Upper lobe of right lung (tissue), 1 donor: ENCODE data around the gene LRMDA. TPM values are rescaled to one million over a fixed set of nuclear protein-coding genes. Genes with fewer than 3 reads are reported as not detected.

Source experiments
- ATAC-seq: fragments of 200-7000 bp; cut with Tn5 transposase; one replicate; pipeline ENCODE4 v1.9.1; 2020; ENCODE audit warnings: mild to moderate bottlenecking, moderate library complexity
- DNase-seq: peaks from one replicate; pipeline ENCODE4 v3.0.0-alpha.2; 2020
- H3K27ac ChIP-seq: fragments of 200-600 bp; one replicate; pipeline ENCODE4 v1.8.0; 2022
- H3K27me3 ChIP-seq: fragments of 200-600 bp; one replicate; pipeline ENCODE4 v1.8.0; 2022; ENCODE audit warnings: mild to moderate bottlenecking
- H3K36me3 ChIP-seq: fragments of 200-600 bp; one replicate; pipeline ENCODE4 v1.8.0; 2022
- H3K4me1 ChIP-seq: fragments of 200-600 bp; one replicate; pipeline ENCODE4 v1.8.0; 2022
- H3K4me3 ChIP-seq: fragments of 200-600 bp; one replicate; pipeline ENCODE4 v1.8.0; 2022; ENCODE audit warnings: mild to moderate bottlenecking
- H3K9me3 ChIP-seq: fragments of 200-600 bp; one replicate; pipeline ENCODE4 v1.8.0; 2022
- intact Hi-C: fragments of 100-400 bp; cut with DNase I; formaldehyde crosslinking; loops from one replicate; pipeline ENCODE4 v1.11.0; 2022
- total RNA-seq: library from RNA; stranded (reverse); fragmentation: NEBNext Ultra II Directional; extraction: Animal tissue kit (Norgen Biotek cat#: 25700); gene quantifications from one replicate; pipeline ENCODE4 v1.2.1, GENCODE V29; 2021
- TF ChIP-seq, protein P1 (sequence below): fragments of 200-600 bp; IDR thresholded peaks from one replicate; pipeline ENCODE4 v1.8.0; 2022; ENCODE audit warnings: antibody characterized with exemption
- donor health status: DM: no; HTN: yes; CAD: no; lungs with severe emphysema.

LRMDA gene
- total RNA-seq, 1 donor from 2014 or later: 20.0 TPM

DNA sequence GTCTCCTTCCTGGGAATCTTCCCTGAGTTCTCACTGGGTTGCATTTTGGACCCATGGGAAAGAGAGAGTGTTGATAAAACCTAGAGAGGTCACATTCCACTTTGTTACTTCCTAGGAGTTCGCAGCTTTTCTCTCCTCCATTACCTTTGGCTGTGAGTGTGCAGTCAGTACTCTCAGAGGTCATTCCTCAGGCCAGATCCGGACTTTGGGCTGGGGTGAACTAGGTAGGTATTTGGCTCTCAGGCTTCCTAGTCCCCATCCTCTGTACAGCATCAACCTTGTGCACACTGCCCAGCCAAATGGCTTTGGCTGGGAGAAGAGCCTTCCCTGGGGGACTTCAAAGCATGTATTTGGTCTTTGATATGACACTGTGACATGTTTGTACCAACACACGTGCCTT lies 508.1 kb downstream of the LRMDA start:
- Histone ChIP-seq H3K27ac (no peak overlapping the region), H3K9me3 (no peaks in the 10 kb centered on the region), H3K4me3 (no peak overlapping the region), H3K4me1 (no peaks in the 10 kb centered on the region), H3K27me3 (no peaks in the 10 kb centered on the region), H3K36me3 (no peaks in the 10 kb centered on the region)
- intact Hi-C loops: no loop called here
- no peak for ATAC-seq
- no peak for DNase-seq
- TF ChIP-seq, protein P1, sequence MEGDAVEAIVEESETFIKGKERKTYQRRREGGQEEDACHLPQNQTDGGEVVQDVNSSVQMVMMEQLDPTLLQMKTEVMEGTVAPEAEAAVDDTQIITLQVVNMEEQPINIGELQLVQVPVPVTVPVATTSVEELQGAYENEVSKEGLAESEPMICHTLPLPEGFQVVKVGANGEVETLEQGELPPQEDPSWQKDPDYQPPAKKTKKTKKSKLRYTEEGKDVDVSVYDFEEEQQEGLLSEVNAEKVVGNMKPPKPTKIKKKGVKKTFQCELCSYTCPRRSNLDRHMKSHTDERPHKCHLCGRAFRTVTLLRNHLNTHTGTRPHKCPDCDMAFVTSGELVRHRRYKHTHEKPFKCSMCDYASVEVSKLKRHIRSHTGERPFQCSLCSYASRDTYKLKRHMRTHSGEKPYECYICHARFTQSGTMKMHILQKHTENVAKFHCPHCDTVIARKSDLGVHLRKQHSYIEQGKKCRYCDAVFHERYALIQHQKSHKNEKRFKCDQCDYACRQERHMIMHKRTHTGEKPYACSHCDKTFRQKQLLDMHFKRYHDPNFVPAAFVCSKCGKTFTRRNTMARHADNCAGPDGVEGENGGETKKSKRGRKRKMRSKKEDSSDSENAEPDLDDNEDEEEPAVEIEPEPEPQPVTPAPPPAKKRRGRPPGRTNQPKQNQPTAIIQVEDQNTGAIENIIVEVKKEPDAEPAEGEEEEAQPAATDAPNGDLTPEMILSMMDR: no peak

DNA sequence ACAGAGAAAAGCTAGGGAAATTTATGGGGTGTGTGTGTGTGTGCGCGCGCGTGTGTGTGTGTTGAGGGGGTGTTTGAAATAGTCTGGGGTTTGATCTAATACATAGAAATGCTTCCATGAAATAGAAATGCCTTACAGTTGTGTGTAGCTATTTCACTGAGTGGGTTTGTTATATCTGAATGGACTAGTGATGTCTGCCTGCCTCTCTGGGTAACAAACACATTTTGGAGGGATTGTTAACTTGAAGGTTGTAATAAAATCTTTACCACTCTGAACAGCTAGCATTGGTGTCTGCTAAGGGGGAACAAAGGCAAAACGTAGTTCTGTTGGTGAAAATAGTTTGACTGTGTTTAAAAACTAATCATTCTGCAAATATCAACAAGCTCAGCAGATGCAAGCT lies 509.3 kb downstream of the LRMDA start:
- H3K4me1 ChIP-seq: no peaks in the 10 kb centered on the region
- H3K36me3 ChIP-seq: no peaks in the 10 kb centered on the region
- H3K27me3 ChIP-seq: no peaks in the 10 kb centered on the region
- TF ChIP-seq, protein P1: no peak
- no peak overlapping the region for H3K27ac ChIP-seq
- peaks cover 6% of the 10 kb centered on the region for H3K9me3 ChIP-seq
- ATAC-seq (no peak), DNase-seq (no peak)
- intact Hi-C loops: no loop called here
- H3K4me3 ChIP-seq: no peak overlapping the region

GRCh38 chr10:75941223-75941801 lies 509.9 kb downstream of the LRMDA start:
- DNase-seq (no peak), ATAC-seq (no peak)
- H3K4me3 ChIP-seq: no peak overlapping the region
- H3K4me1 ChIP-seq: no peaks in the 10 kb centered on the region
- TF ChIP-seq, protein P1: no peak
- H3K36me3 ChIP-seq: no peaks in the 10 kb centered on the region
- peaks cover 6% of the 10 kb centered on the region for H3K9me3 ChIP-seq
- no peak overlapping the region for H3K27ac ChIP-seq
- no peaks in the 10 kb centered on the region for H3K27me3 ChIP-seq
- intact Hi-C loops: no loop called here

GRCh38 chr10:75944061-75944460 lies 512.6 kb downstream of the LRMDA start:
- ATAC-seq: no peak
- H3K9me3 ChIP-seq: peaks cover 6% of the 10 kb centered on the region
- TF ChIP-seq, protein P1: no peak
- H3K27ac ChIP-seq: no peak overlapping the region
- no peak overlapping the region for H3K4me3 ChIP-seq
- intact Hi-C loops: no loop called here
- no peaks in the 10 kb centered on the region for H3K4me1 ChIP-seq
- DNase-seq: no peak
- no peaks in the 10 kb centered on the region for H3K36me3 ChIP-seq
- no peaks in the 10 kb centered on the region for H3K27me3 ChIP-seq

- H3K4me1 ChIP-seq: no peaks in the 10 kb centered on the region
- TF ChIP-seq, protein P1: no peak
- no peaks in the 10 kb centered on the region for H3K36me3 ChIP-seq
- H3K4me3 ChIP-seq: no peak overlapping the region
- H3K9me3 ChIP-seq: peaks cover 6% of the 10 kb centered on the region
- intact Hi-C loops: no loop called here
- DNase-seq: no peak
- no peak for ATAC-seq
- no peak overlapping the region for H3K27ac ChIP-seq
- H3K27me3 ChIP-seq: no peaks in the 10 kb centered on the region
Observed at GRCh38 chr10:75948583-75948982, 517.2 kb downstream of the LRMDA start.

DNA sequence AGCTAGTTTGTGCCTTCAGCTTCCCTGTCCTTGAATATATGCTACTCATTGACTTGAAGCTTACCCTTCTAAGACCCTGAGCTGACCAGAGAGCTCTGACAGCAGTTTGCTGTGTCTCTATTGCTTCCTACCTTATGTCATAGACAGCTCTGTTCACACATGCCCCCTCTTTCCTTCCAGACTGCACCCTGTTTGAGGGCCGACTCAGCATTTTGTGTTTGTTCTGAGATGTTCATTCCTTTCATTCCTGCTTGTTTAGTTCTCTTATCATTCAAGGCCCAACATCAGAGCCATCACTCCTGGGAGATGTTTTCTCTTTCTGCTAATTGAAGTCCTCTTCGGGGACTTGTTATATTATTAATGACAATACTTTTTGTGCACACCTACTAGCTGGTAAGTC lies 518.9 kb downstream of the LRMDA start:
- intact Hi-C loops: no loop called here
- TF ChIP-seq, protein P1: no peak
- H3K36me3 ChIP-seq: no peaks in the 10 kb centered on the region
- no peaks in the 10 kb centered on the region for H3K27me3 ChIP-seq
- DNase-seq (no peak), ATAC-seq (no peak)
- H3K4me1 ChIP-seq: no peaks in the 10 kb centered on the region
- H3K4me3 ChIP-seq: no peak overlapping the region
- H3K27ac ChIP-seq: no peak overlapping the region
- peaks cover under 1% of the 10 kb centered on the region for H3K9me3 ChIP-seq
